Gastroesophageal sphincter (tissue), 3 donors: ENCODE data around the gene TNKS2.
A peak's percentile ranks its signal among the peaks of the same experiment; 100 is the strongest.

Experiments
- CTCF ChIP-seq, 4 experiments: fragments of 200-600 bp in 2 of 4; fragments of 450-650 bp in 2 of 4; sonication (generic) in 1 of 4; IDR thresholded peaks; one replicate each; pipeline ENCODE4 v1.5.1; 2017 to 2019; ENCODE audit warnings: antibody characterized with exemption in 4 of 4, mild to moderate bottlenecking in 2 of 4, moderate library complexity in 2 of 4
- EP300 ChIP-seq: sonication (generic); formaldehyde crosslinking; IDR thresholded peaks from one replicate; pipeline ENCODE4 v1.6.1; 2017; ENCODE audit warnings: antibody characterized with exemption, mild to moderate bottlenecking
- POLR2A ChIP-seq, 2 donors: fragments of 450-650 bp; IDR thresholded peaks; one replicate each; pipeline ENCODE4 v1.6.1; 2017; ENCODE audit warnings: antibody characterized with exemption in 2 of 2, mild to moderate bottlenecking in 2 of 2, moderate library complexity in 1 of 2
- POLR2AphosphoS5 ChIP-seq: sonication (generic); formaldehyde crosslinking; IDR thresholded peaks from one replicate; pipeline ENCODE4 v1.6.1; 2017; ENCODE audit warnings: antibody characterized with exemption

- peak in 3 of 4 experiments; percentile 20 to 55 (median 30) for TF ChIP-seq CTCF (IDR thresholded peaks at IDR 0.05)
- no peak for TF ChIP-seq POLR2A (IDR thresholded peaks at IDR 0.05)
- no peak for TF ChIP-seq POLR2AphosphoS5
- no peak for TF ChIP-seq EP300
These were observed 110.3 kb downstream of the TNKS2 start for GRCh38 chr10:91908337-91909116.
